ENCODE results near the gene COX15. TPM values are rescaled to one million over a fixed set of nuclear protein-coding genes. Genes with fewer than 3 reads are reported as not detected.
"Not testable (repeated sequence)": the region's sequence is repeated elsewhere in the genome, so short reads cannot be mapped to it uniquely, and the experiment has no call there.

The COX15 gene
- total and polyA plus RNA-seq, 7 donors: 17.4 to 35.0 (median 23.3) TPM

- intact Hi-C loops (cut with DNase I): no loop called here
- no peak for TF ChIP-seq EP300 (IDR thresholded peaks at IDR 0.05)
- no peak for TF ChIP-seq CTCF (IDR thresholded peaks at IDR 0.05)
- no peak for TF ChIP-seq POLR2A (IDR thresholded peaks at IDR 0.05)
- no peak for TF ChIP-seq POLR2AphosphoS5 (IDR thresholded peaks at IDR 0.05)
- peaks cover 0 to 20% (median 7%) of the 10 kb centered on the region in 4 donors for H3K4me1 ChIP-seq
- no peak overlapping the region for H3K4me3 ChIP-seq
- H3K27ac ChIP-seq: no peak overlapping the region
- H3K36me3 ChIP-seq: peaks cover 4 to 92% (median 31%) of the 10 kb centered on the region in 4 donors
- H3K9me3 ChIP-seq: peaks cover 0 to 12% (median 0%) of the 10 kb centered on the region in 4 donors
- WGBS, 2 donors: 97 to 98% methylated on average over 2 of the region's 2 CpGs
- DNase-seq: no peak
- H3K27me3 ChIP-seq: no peaks in the 10 kb centered on the region
Measured at GRCh38 chr10:99740260-99740659, 8.3 kb upstream of the COX15 start.

- H3K27me3 ChIP-seq; H3K27ac ChIP-seq; H3K4me3 ChIP-seq; DNase-seq; intact Hi-C loops (cut with DNase I); H3K9me3 ChIP-seq: not testable (repeated sequence)
- WGBS, 2 donors: 96% methylated on average over 10 of the region's 10 CpGs
- H3K4me1 ChIP-seq: peaks cover 0 to 32% (median 22%) of the 10 kb centered on the region in 4 donors
- peaks cover 0 to 32% (median 3%) of the 10 kb centered on the region in 4 donors for H3K36me3 ChIP-seq
Measured at GRCh38 chr10:99734111-99734510, 2.2 kb upstream of the COX15 start.

GRCh38 chr10:99733366-99733765, 1.4 kb upstream of the COX15 start:
- H3K36me3 ChIP-seq: peaks cover 0 to 32% (median 3%) of the 10 kb centered on the region in 4 donors
- peak overlapping the region in 2 of 4 donors; percentile 74 to 78 for H3K4me3 ChIP-seq
- H3K9me3 ChIP-seq: no peaks in the 10 kb centered on the region
- intact Hi-C loops (cut with DNase I): no loop called here
- no peak overlapping the region for H3K27ac ChIP-seq
- no peak for DNase-seq
- no peaks in the 10 kb centered on the region for H3K27me3 ChIP-seq
- H3K4me1 ChIP-seq: peaks cover 0 to 32% (median 22%) of the 10 kb centered on the region in 4 donors
- TF ChIP-seq CTCF (IDR thresholded peaks at IDR 0.05) (no peak), POLR2A (IDR thresholded peaks at IDR 0.05) (no peak), POLR2AphosphoS5 (IDR thresholded peaks at IDR 0.05) (no peak), EP300 (IDR thresholded peaks at IDR 0.05) (no peak)
- 88 to 91% methylated on average over 8 of the region's 8 CpGs for WGBS, 2 donors

GRCh38 chr10:99731306-99732032, 458 bp downstream of the COX15 start:
- H3K36me3 ChIP-seq: peaks cover 0 to 30% (median 4%) of the 10 kb centered on the region in 4 donors
- H3K27ac ChIP-seq: peak overlapping the region; percentile 88 to 96 (median 95)
- H3K4me3 ChIP-seq: peak overlapping the region; percentile 74 to 93 (median 78)
- no peaks in the 10 kb centered on the region for H3K9me3 ChIP-seq
- no peaks in the 10 kb centered on the region for H3K27me3 ChIP-seq
- H3K4me1 ChIP-seq: peaks cover 0 to 32% (median 22%) of the 10 kb centered on the region in 4 donors
- no peak for DNase-seq
- 3 to 5% methylated on average over 16 of the region's 16 CpGs for WGBS, 2 donors
- intact Hi-C loops (cut with DNase I): loop anchor here (1.0 kb wide), 1 partner anchor 110 kb away; no protein-coding TSS in a partner anchor
- TF ChIP-seq POLR2AphosphoS5 (IDR thresholded peaks at IDR 0.05): no peak
- TF ChIP-seq EP300 (IDR thresholded peaks at IDR 0.05): no peak
- no peak for TF ChIP-seq POLR2A (IDR thresholded peaks at IDR 0.05)
- no peak for TF ChIP-seq CTCF (IDR thresholded peaks at IDR 0.05)

GRCh38 chr10:99730026-99730425, 1.9 kb downstream of the COX15 start:
- H3K4me1 ChIP-seq: peaks cover 0 to 27% (median 22%) of the 10 kb centered on the region in 4 donors
- no peak overlapping the region for H3K4me3 ChIP-seq
- no peaks in the 10 kb centered on the region for H3K9me3 ChIP-seq
- 98 to 100% methylated on average over 1 of the region's 1 CpG for WGBS, 2 donors
- peaks cover 0 to 36% (median 11%) of the 10 kb centered on the region in 4 donors for H3K36me3 ChIP-seq
- intact Hi-C loops (cut with DNase I): no loop called here
- no peaks in the 10 kb centered on the region for H3K27me3 ChIP-seq
- TF ChIP-seq CTCF (IDR thresholded peaks at IDR 0.05) (no peak), POLR2A (IDR thresholded peaks at IDR 0.05) (no peak), POLR2AphosphoS5 (IDR thresholded peaks at IDR 0.05) (no peak), EP300 (IDR thresholded peaks at IDR 0.05) (no peak)
- no peak overlapping the region for H3K27ac ChIP-seq
- DNase-seq: no peak
